GM21367 (cell line): ENCODE measurements around the gene GGTA1.
"Not testable (repeated sequence)": the region's sequence is repeated elsewhere in the genome, so short reads cannot be mapped to it uniquely, and the experiment has no call there.

Experiments used
- ATAC-seq: cut with Tn5 transposase; IDR thresholded peaks from one replicate; pipeline ENCODE4 v1.9.1; 2021; ENCODE audit not compliant: unreplicated experiment

Gene GGTA1

GRCh38 chr9:121459513-121459912 lies 40.1 kb downstream of the GGTA1 start:
- no peak for ATAC-seq

GRCh38 chr9:121458449-121458848 lies 41.2 kb downstream of the GGTA1 start:
- ATAC-seq: not testable (repeated sequence)

GRCh38 chr9:121455527-121456239 lies 44.0 kb downstream of the GGTA1 start:
- no peak for ATAC-seq

- no peak for ATAC-seq
Observed at GRCh38 chr9:121454972-121455371, 44.7 kb downstream of the GGTA1 start.

GRCh38 chr9:121453232-121453892 lies 46.3 kb downstream of the GGTA1 start:
- ATAC-seq: no peak

GRCh38 chr9:121452085-121452484 lies 47.6 kb downstream of the GGTA1 start:
- ATAC-seq: no peak

- no peak for ATAC-seq
Observed at GRCh38 chr9:121451586-121451985, 48.1 kb downstream of the GGTA1 start.

GRCh38 chr9:121450241-121450640 lies 49.4 kb downstream of the GGTA1 start:
- ATAC-seq: no peak

GRCh38 chr9:121449786-121450185 lies 49.9 kb downstream of the GGTA1 start:
- no peak for ATAC-seq

GRCh38 chr9:121447321-121447834 lies 52.3 kb downstream of the GGTA1 start:
- ATAC-seq: no peak

GRCh38 chr9:121445986-121446385 lies 53.7 kb downstream of the GGTA1 start:
- no peak for ATAC-seq

- no peak for ATAC-seq
Observed at GRCh38 chr9:121443981-121444380, 55.7 kb downstream of the GGTA1 start.

- ATAC-seq: no peak
Observed at GRCh38 chr9:121441165-121441564, 58.5 kb downstream of the GGTA1 start.

GRCh38 chr9:121439711-121440664 lies 59.7 kb downstream of the GGTA1 start:
- ATAC-seq: no peak

GRCh38 chr9:121439016-121439415 lies 60.6 kb downstream of the GGTA1 start:
- no peak for ATAC-seq

- no peak for ATAC-seq
Observed at GRCh38 chr9:121437891-121438290, 61.8 kb downstream of the GGTA1 start.

GRCh38 chr9:121437046-121437445 lies 62.6 kb downstream of the GGTA1 start:
- not testable (repeated sequence) for ATAC-seq

GRCh38 chr9:121434969-121435368 lies 64.7 kb downstream of the GGTA1 start:
- no peak for ATAC-seq

- no peak for ATAC-seq
Observed at GRCh38 chr9:121427899-121428298, 71.7 kb downstream of the GGTA1 start.

- ATAC-seq: no peak
Observed at GRCh38 chr9:121424024-121424432, 75.6 kb downstream of the GGTA1 start.

- ATAC-seq: no peak
Observed at GRCh38 chr9:121411993-121412392, 87.7 kb downstream of the GGTA1 start.
